Measurements from ENCODE around the gene NR1D2.

The NR1D2 gene

GRCh38 chr3:23987356-23987755 lies 42.3 kb downstream of the NR1D2 start:
- no peak overlapping the region for H3K27ac ChIP-seq
- H3K27me3 ChIP-seq (replicated peaks), result no peaks in the 10 kb centered on the region
- DNase-seq, result no peak
- no peak overlapping the region for H3K4me3 ChIP-seq (ENCODE audit: low read depth, low read length)
- TF ChIP-seq CTCF (IDR thresholded peaks at IDR 0.05; ENCODE audit: low read depth, low read length, missing control alignments), result no peak
- in situ Hi-C loops (cut with HindIII; ENCODE audit: low pct_ligation_motif_present, low sequenced_read_pairs), result no loop called here
- no peaks in the 10 kb centered on the region for H3K36me3 ChIP-seq (replicated peaks)

- DNase-seq, result no peak
- Histone ChIP-seq H3K4me3 (ENCODE audit: low read depth, low read length) (no peak overlapping the region), H3K27me3 (replicated peaks) (no peaks in the 10 kb centered on the region), H3K27ac (no peak overlapping the region), H3K36me3 (replicated peaks) (no peaks in the 10 kb centered on the region)
- TF ChIP-seq CTCF (IDR thresholded peaks at IDR 0.05; ENCODE audit: low read depth, low read length, missing control alignments), result no peak
- in situ Hi-C loops (cut with HindIII; ENCODE audit: low pct_ligation_motif_present, low sequenced_read_pairs), result no loop called here
Observed at GRCh38 chr3:23991306-23991682, 46.2 kb downstream of the NR1D2 start.

- Histone ChIP-seq H3K27ac (no peak overlapping the region), H3K27me3 (replicated peaks) (no peaks in the 10 kb centered on the region), H3K4me3 (ENCODE audit: low read depth, low read length) (no peak overlapping the region), H3K36me3 (replicated peaks) (no peaks in the 10 kb centered on the region)
- no peak for TF ChIP-seq CTCF (IDR thresholded peaks at IDR 0.05; ENCODE audit: low read depth, low read length, missing control alignments)
- in situ Hi-C loops (cut with HindIII; ENCODE audit: low pct_ligation_motif_present, low sequenced_read_pairs), result no loop called here
- no peak for DNase-seq
Observed at GRCh38 chr3:23991683-23992628, 46.9 kb downstream of the NR1D2 start.

GRCh38 chr3:23993556-23994243 lies 48.6 kb downstream of the NR1D2 start:
- no peak for DNase-seq
- no peak for TF ChIP-seq CTCF (IDR thresholded peaks at IDR 0.05; ENCODE audit: low read depth, low read length, missing control alignments)
- in situ Hi-C loops (cut with HindIII; ENCODE audit: low pct_ligation_motif_present, low sequenced_read_pairs), result no loop called here
- Histone ChIP-seq H3K27ac (no peak overlapping the region), H3K36me3 (replicated peaks) (no peaks in the 10 kb centered on the region), H3K27me3 (replicated peaks) (no peaks in the 10 kb centered on the region), H3K4me3 (ENCODE audit: low read depth, low read length) (no peak overlapping the region)

GRCh38 chr3:23994244-23994569 lies 49.1 kb downstream of the NR1D2 start:
- Histone ChIP-seq H3K4me3 (ENCODE audit: low read depth, low read length) (no peak overlapping the region), H3K27ac (no peak overlapping the region), H3K36me3 (replicated peaks) (no peaks in the 10 kb centered on the region), H3K27me3 (replicated peaks) (no peaks in the 10 kb centered on the region)
- TF ChIP-seq CTCF (IDR thresholded peaks at IDR 0.05; ENCODE audit: low read depth, low read length, missing control alignments), result no peak
- no peak for DNase-seq
- in situ Hi-C loops (cut with HindIII; ENCODE audit: low pct_ligation_motif_present, low sequenced_read_pairs), result no loop called here

Measured in brain microvascular endothelial cell (primary cell).